ENCODE results near the gene TMEM121B.

TMEM121B gene

DNA sequence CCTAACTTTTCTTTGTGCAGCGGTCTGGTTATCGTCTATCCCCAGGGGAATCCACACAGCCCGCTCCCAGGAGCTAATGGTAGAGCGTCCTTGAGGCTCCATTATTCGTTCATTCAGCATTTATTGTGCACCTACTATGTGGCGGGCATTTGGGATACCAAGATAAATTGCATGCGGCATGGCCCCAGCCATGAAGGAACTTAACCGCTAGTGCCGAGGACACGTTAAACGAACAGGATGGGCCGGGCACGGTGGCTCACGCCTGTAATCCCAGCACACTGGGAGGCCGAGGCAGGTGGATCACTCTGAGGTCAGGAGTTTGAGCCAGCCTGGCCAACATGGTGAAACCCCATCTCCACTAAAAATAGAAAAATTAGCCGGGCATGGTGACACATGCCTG, 11.2 kb downstream of the TMEM121B start:
- no peak for TF ChIP-seq ZNF274 (IDR thresholded peaks at IDR 0.05; ENCODE audit: low read depth, low read length)
- H3K4me3 ChIP-seq (ENCODE audit: low read length) = no peak overlapping the region

DNA sequence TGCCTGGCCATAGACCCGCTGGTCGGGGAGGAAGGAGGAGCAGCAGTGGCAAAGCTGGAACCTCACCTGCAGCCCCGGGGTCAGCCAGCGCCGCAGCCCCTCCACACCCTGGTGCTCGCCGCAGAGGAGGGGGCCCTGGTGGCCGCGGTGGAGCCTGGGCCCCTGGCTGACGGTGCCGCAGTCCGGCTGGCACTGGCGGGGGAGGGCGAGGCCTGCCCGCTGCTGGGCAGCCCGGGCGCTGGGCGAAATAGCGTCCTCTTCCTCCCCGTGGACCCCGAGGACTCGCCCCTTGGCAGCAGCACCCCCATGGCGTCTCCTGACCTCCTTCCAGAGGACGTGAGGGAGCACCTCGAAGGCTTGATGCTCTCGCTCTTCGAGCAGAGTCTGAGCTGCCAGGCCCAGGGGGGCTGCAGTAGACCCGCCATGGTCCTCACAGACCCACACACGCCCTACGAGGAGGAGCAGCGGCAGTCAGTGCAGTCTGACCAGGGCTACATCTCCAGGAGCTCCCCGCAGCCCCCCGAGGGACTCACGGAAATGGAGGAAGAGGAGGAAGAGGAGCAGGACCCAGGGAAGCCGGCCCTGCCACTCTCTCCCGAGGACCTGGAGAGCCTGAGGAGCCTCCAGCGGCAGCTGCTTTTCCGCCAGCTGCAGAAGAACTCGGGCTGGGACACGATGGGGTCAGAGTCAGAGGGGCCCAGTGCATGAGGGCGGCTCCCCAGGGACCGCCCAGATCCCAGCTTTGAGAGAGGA, 11.9 kb downstream of the TMEM121B start:
- H3K4me3 ChIP-seq (ENCODE audit: low read length) = no peak overlapping the region
- TF ChIP-seq ZNF274 (IDR thresholded peaks at IDR 0.05; ENCODE audit: low read depth, low read length) = no peak

DNA sequence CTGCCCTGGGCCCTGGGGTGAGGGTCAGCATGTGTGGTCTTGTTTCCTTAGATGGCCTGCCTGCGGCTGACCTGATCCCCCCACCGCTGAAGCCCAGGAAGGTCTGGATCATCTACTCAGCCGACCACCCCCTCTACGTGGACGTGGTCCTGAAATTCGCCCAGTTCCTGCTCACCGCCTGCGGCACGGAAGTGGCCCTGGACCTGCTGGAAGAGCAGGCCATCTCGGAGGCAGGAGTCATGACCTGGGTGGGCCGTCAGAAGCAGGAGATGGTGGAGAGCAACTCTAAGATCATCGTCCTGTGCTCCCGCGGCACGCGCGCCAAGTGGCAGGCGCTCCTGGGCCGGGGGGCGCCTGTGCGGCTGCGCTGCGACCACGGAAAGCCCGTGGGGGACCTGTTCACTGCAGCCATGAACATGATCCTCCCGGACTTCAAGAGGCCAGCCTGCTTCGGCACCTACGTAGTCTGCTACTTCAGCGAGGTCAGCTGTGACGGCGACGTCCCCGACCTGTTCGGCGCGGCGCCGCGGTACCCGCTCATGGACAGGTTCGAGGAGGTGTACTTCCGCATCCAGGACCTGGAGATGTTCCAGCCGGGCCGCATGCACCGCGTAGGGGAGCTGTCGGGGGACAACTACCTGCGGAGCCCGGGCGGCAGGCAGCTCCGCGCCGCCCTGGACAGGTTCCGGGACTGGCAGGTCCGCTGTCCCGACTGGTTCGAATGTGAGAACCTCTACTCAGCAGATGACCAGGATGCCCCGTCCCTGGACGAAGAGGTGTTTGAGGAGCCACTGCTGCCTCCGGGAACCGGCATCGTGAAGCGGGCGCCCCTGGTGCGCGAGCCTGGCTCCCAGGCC, 12.7 kb downstream of the TMEM121B start:
- no peak for TF ChIP-seq ZNF274 (IDR thresholded peaks at IDR 0.05; ENCODE audit: low read depth, low read length)
- no peak overlapping the region for H3K4me3 ChIP-seq (ENCODE audit: low read length)

DNA sequence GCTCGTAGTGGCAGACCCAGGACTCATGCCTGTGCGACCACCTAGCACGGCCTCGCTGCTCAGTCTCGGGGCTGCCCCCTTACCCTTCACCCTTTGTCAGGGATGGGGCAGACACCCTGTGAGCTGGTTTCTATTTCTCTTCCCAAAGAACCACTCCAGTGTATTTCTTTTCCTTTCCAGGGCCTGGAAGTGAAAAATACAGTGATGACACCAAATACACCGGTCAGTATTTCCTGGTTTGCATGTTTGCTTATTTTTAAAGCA, 13.7 kb downstream of the TMEM121B start:
- no peak for TF ChIP-seq ZNF274 (IDR thresholded peaks at IDR 0.05; ENCODE audit: low read depth, low read length)
- no peak overlapping the region for H3K4me3 ChIP-seq (ENCODE audit: low read length)

DNA sequence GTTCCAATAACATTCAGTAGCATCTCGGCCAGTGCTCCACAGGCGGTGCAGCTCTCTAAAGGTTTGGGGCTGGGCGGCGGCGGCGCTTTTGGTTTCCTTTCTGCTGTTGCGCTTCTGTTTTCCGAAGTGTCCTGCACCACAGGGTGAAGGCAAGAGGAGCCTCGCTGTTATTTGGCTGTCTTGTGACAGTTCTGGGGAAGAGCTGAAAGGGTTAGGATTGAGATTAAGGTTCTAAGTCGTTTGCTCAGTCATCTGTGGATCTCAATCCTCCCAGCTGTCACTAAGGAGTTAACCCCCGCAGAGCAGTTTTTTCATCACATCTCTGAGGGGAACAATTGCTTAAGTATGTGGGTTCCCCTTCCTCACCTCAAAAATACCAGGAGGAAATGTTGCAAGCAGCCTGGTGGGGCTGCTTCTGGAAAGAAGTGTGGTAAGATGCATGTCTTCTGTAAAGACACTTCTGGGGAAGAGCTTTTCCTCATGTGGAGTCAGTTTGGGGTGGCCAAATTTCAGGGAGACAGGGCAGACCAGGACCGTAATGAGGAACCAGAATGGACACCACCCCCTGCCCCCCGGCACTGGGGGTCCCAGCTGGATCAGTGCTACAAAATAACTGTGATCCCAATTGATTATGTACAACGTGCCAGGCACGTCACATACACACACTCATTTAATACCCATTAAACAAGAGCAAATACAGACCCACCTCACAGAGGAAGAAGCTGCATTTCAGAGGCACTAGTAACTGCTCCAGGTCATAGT, 14.2 kb downstream of the TMEM121B start:
- no peak overlapping the region for H3K4me3 ChIP-seq (ENCODE audit: low read length)
- TF ChIP-seq ZNF274 (IDR thresholded peaks at IDR 0.05; ENCODE audit: low read depth, low read length) = no peak

DNA sequence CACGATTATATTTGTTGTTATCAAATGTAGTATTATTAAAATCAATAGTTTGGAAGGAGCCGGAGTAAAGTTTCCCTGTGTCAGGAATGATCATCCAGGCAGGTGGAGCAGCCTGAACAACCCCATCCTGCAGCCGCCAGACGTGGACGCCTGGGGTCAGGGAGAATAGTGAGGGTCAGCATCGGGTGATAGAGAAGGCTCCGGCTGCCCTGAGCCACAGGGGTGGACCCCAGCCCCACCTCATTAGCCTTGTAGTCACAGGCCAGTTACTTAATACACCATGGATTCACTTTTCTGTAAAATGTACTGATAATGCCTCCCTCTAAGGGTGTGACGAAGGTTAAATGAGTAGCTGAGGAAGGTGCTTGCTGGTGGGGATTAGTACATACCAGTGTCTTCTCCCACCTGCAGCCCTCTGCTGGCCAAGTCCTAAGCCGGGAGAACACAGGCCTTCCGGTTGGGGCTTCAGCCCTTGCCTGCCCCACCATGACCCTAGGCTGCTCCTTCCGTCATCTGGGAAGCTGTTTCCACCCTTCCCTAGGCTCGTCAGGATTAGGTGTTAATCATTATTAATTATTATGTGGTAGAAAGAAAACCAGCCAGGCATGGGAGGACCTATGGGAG, 14.9 kb downstream of the TMEM121B start:
- no peak for TF ChIP-seq ZNF274 (IDR thresholded peaks at IDR 0.05; ENCODE audit: low read depth, low read length)
- H3K4me3 ChIP-seq (ENCODE audit: low read length) = no peak overlapping the region

DNA sequence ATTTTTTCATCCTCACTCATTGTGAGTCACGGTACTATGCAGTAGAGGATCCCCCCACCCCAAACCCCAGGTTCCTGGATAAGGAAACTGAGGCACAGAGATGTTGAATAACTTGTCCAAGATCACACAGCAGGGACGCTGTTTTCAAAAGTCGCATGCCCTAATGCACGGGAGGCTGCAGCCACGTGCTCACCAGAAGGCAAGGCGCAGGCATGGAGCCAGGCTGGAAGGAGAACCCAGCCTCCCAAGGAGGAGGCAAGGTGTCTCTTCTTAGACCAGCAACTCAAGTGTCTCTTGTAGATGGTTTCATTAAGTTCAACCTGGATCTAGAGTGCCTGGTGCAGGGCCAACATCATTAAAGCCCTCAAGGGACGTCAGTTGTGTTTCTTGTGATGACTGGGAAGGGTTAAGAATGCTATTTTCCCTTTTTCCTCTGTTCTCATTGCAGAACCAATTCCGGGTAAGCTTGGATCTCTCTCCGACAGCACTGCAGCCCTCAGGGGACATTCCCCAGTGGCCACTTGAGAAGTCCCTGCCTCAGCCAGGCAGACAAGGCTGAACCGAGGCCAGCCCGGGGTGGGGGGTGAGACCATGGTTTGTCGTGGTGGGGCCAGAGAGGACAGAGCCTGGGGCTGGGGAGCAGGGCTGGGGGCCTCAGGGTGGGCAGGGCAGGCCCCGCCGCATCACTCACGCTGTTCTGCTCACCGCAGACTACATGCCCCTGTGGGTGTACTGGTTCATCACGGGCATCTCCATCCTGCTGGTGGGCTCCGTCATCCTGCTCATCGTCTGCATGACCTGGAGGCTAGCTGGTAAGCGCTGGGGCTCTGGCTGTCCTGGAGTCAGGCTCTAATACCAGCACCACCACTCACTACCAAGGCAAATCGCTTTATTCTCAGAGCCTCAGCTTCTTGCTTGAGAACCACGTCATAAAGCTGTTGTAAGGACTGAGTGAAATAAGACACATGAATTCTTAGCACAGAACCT, 15.7 kb downstream of the TMEM121B start:
- no peak for TF ChIP-seq ZNF274 (IDR thresholded peaks at IDR 0.05; ENCODE audit: low read depth, low read length)
- no peak overlapping the region for H3K4me3 ChIP-seq (ENCODE audit: low read length)

DNA sequence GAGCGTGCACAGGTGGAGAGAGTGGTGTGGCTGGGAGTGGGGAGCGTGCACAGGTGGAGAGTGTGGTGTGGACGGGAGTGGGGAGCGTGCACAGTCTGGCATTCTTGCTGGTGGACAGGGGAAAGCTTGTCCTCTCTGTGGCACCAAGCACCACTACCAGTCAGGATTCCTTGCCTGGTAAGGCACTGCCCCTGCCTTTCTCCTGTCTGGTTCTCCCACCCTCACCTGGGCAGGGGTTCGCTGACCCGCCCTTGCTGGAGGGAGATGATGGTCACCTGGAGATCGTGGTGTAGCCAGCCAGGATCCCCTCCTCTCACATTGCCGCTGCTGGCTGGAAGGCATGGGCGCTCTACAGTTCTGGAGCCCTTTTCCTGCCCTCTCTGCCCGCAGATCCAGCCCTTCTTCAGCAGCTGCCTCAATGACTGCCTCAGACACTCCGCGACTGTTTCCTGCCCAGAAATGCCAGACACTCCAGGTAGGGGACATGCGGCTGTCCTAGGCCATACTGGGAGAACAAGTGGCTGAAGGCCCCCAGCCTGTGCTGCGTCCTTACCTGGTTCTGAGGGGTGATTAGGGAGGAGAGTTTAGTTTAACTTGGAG, 16.7 kb downstream of the TMEM121B start:
- TF ChIP-seq ZNF274 (IDR thresholded peaks at IDR 0.05; ENCODE audit: low read depth, low read length) = no peak
- no peak overlapping the region for H3K4me3 ChIP-seq (ENCODE audit: low read length)

DNA sequence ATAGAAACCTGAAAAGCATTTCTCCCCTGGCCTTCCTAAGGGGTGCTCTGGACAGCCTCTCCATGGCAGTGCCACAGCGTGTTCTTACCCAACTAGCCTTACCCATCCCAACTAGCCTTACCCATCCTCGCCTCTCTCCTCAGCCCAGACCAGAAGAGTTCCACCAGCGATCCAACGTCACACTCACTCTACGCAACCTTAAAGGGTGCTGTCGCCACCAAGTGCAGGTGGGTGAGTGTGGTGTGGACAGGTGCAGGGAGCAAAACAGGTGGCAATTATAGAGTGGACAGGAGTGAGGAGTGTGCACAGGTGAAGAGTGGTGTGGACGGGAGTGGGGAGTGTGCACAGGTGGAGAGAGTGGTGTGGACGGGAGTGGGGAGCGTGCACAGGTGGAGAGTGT, 17.8 kb downstream of the TMEM121B start:
- no peak for TF ChIP-seq ZNF274 (IDR thresholded peaks at IDR 0.05; ENCODE audit: low read depth, low read length)
- H3K4me3 ChIP-seq (ENCODE audit: low read length) = no peak overlapping the region

DNA sequence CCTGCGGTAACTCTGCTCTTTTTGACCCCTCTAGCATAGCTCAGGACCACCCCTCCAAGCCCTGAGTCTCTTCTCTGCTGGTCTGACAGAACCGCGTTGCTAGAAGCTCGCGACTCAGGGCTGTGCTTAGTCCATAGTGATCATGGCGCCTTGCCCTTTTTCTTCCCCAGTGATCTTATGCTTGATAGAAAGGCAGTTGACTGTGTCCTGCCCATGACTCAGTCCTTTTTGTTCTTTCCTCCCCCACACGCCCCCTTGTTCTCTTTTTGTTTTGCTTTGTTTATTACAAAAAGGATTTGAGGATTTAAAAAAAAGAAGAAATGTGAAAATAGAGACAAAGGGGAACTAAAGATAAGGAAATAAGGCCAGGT, 18.9 kb downstream of the TMEM121B start:
- H3K4me3 ChIP-seq (ENCODE audit: low read length) = no peak overlapping the region
- no peak for TF ChIP-seq ZNF274 (IDR thresholded peaks at IDR 0.05; ENCODE audit: low read depth, low read length)

DNA sequence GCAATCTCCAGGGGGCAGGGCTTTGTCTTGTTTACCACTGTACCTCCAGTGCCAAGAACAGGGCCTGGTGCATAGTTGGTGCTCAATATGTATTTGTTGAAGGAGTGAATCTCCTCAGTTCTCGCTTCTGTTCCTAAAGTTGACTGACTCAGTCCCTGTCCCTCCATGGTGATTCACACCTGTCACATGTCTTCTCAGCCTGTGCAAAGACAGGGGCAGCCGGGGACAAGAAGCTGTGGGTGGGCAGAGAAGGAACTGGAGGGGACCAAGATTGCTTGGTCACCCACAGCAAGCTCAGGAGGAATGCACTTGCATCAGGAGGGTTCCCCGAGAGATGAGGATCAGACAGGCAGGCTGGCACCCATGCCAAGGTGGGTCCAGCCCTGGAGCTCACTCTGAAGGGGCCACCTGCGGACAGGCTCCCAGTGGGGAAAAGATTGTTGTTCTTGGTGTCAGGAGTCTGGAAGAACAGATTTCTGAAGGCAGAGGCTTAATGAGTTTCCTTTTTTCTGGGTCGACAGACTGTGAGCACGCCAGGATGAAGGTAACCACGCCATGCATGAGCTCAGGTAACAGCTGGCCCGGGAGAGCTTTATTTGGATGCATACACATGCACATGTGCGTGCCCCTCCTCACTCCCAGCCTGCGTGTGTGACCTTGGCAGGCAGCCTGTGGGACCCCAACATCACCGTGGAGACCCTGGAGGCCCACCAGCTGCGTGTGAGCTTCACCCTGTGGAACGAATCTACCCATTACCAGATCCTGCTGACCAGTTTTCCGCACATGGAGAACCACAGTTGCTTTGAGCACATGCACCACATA, 19.5 kb downstream of the TMEM121B start:
- TF ChIP-seq ZNF274 (IDR thresholded peaks at IDR 0.05; ENCODE audit: low read depth, low read length) = no peak
- no peak overlapping the region for H3K4me3 ChIP-seq (ENCODE audit: low read length)

DNA sequence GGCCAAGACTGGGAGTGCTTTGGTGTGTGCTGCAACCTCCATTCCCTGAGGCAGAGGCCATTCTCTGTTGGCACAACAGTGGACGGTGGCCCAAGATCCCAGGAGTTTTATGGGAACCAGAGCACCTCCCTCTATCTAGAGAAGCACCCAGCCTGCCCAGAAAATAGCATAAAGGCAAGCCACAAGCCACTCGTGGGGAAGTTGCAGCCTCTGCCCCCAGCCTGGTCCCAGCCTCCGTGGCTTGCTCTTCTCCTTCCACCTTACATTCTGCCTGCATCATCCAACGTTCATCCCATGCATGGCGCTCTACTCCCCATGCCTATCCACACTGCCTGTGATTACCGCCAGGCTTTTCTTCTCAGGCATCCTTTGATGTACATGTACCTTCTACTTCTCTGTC, 20.5 kb downstream of the TMEM121B start:
- TF ChIP-seq ZNF274 (IDR thresholded peaks at IDR 0.05; ENCODE audit: low read depth, low read length) = no peak
- no peak overlapping the region for H3K4me3 ChIP-seq (ENCODE audit: low read length)
